HL-60 (cell line): ENCODE results near the gene TMEM130.

Experiments
- DNase-seq, 2 experiments: peaks; one replicate each; pipeline ENCODE4 v3.0.0-alpha.2; 2010 to 2020; ENCODE audit warnings: low read depth in 1 of 2, low spot score in 1 of 2
- H3K27ac ChIP-seq: fragments of 250-450 bp; sonication (Bioruptor Pico); replicated peaks from 2 replicates; pipeline ENCODE4 v1.5.1; 2020; ENCODE audit warnings: mild to moderate bottlenecking, moderate library complexity
- H3K27me3 ChIP-seq: fragments of 250-450 bp; sonication (Bioruptor Pico); 2 replicates; pipeline ENCODE4 v1.5.1; 2021; ENCODE audit warnings: mild to moderate bottlenecking, moderate library complexity; ENCODE audit not compliant: insufficient read depth, poor library complexity, severe bottlenecking
- H3K4me3 ChIP-seq: replicated peaks from 2 replicates; pipeline ENCODE4 v1.5.1; 2011; ENCODE audit warnings: mild to moderate bottlenecking, control low read depth, low read length; ENCODE audit not compliant: insufficient read depth
- GABPA ChIP-seq: IDR thresholded peaks from 2 replicates; pipeline ENCODE4 v1.6.1; 2012; ENCODE audit warnings: low read depth
- POLR2AphosphoS5 ChIP-seq: IDR thresholded peaks from 2 replicates; pipeline ENCODE4 v1.6.1; 2012; ENCODE audit warnings: low read depth
- SPI1 ChIP-seq: IDR thresholded peaks from 2 replicates; pipeline ENCODE4 v1.6.1; 2012; ENCODE audit warnings: low read depth, mild to moderate bottlenecking, borderline replicate concordance
- TF ChIP-seq, protein P1 (sequence below): IDR thresholded peaks from one replicate; pipeline ENCODE4 v1.5.1; 2011; ENCODE audit warnings: low read length, control low read depth, inconsistent platforms; ENCODE audit not compliant: insufficient read depth
- TF ChIP-seq, protein P2 (sequence below): IDR thresholded peaks from 2 replicates; pipeline ENCODE4 v1.6.1; 2012; ENCODE audit warnings: low read depth; ENCODE audit not compliant: insufficient replicate concordance

The TMEM130 gene

DNA sequence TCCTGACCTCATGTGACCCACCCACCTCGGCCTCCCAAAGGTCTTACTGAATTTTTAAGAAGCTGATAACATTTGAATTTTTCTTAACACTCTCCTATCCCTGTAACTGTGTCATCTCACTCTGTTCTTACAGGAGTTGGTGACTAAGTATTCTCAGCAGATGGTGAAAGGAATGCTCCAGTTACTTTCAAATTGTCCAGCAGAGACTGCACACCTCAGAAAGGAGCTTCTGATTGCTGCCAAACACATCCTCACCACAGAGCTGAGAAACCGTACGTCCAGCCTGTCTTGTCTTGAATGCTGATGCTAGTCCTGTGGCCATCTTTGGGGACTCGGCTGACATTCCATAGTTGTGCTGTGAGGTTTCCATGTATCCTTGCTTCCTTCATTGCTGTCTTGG, 33.4 kb upstream of the TMEM130 start:
- Histone ChIP-seq H3K4me3 (no peak overlapping the region), H3K27ac (no peak overlapping the region), H3K27me3 (no peaks in the 10 kb centered on the region)
- TF ChIP-seq, protein P1, sequence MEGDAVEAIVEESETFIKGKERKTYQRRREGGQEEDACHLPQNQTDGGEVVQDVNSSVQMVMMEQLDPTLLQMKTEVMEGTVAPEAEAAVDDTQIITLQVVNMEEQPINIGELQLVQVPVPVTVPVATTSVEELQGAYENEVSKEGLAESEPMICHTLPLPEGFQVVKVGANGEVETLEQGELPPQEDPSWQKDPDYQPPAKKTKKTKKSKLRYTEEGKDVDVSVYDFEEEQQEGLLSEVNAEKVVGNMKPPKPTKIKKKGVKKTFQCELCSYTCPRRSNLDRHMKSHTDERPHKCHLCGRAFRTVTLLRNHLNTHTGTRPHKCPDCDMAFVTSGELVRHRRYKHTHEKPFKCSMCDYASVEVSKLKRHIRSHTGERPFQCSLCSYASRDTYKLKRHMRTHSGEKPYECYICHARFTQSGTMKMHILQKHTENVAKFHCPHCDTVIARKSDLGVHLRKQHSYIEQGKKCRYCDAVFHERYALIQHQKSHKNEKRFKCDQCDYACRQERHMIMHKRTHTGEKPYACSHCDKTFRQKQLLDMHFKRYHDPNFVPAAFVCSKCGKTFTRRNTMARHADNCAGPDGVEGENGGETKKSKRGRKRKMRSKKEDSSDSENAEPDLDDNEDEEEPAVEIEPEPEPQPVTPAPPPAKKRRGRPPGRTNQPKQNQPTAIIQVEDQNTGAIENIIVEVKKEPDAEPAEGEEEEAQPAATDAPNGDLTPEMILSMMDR: no peak
- TF ChIP-seq GABPA (no peak), SPI1 (no peak), POLR2AphosphoS5 (no peak)
- no peak for DNase-seq

DNA sequence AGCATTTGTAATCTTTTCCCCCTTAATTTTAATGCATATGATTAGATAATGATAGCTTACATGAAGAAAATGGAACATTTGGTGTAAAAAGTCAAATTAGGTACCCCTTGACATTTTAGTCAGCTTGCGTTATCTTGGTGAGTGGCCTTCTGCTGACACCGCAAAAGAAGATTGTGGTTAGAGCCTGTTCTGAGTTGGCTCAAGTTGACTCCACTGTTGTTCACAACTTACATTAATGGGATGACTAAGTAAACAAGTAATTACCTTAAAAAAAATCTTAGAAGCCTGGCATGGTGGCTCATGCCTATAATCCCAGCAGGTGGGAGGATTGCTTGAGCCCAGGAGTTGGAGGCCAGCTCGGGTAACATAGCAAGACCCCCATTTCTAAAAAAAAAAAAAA, 32.7 kb upstream of the TMEM130 start:
- TF ChIP-seq, protein P1: no peak
- TF ChIP-seq POLR2AphosphoS5 (no peak), GABPA (no peak)
- TF ChIP-seq, protein P2, sequence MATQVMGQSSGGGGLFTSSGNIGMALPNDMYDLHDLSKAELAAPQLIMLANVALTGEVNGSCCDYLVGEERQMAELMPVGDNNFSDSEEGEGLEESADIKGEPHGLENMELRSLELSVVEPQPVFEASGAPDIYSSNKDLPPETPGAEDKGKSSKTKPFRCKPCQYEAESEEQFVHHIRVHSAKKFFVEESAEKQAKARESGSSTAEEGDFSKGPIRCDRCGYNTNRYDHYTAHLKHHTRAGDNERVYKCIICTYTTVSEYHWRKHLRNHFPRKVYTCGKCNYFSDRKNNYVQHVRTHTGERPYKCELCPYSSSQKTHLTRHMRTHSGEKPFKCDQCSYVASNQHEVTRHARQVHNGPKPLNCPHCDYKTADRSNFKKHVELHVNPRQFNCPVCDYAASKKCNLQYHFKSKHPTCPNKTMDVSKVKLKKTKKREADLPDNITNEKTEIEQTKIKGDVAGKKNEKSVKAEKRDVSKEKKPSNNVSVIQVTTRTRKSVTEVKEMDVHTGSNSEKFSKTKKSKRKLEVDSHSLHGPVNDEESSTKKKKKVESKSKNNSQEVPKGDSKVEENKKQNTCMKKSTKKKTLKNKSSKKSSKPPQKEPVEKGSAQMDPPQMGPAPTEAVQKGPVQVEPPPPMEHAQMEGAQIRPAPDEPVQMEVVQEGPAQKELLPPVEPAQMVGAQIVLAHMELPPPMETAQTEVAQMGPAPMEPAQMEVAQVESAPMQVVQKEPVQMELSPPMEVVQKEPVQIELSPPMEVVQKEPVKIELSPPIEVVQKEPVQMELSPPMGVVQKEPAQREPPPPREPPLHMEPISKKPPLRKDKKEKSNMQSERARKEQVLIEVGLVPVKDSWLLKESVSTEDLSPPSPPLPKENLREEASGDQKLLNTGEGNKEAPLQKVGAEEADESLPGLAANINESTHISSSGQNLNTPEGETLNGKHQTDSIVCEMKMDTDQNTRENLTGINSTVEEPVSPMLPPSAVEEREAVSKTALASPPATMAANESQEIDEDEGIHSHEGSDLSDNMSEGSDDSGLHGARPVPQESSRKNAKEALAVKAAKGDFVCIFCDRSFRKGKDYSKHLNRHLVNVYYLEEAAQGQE: no peak

DNA sequence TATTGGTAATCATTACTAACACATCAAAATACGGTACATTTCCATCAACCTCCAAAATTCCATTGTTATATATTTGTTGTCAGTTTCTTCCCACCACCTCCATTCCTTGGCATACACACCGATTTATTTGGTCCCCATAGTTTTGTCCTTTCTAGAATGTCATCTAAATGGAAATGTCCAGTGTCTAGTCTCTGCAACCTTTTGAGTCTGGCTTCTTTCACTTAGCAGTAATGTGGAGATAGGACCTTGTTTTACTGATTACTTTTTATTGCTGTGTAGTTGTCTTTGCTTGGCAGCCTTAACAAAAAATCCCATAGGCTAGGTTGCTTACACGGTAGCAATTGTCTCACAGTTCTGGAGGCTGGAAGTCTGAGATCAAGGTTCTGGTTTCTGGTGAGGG, 31.0 kb upstream of the TMEM130 start:
- no peak for TF ChIP-seq SPI1
- TF ChIP-seq, protein P2: no peak
- TF ChIP-seq POLR2AphosphoS5: no peak
- TF ChIP-seq GABPA: no peak
- TF ChIP-seq, protein P1: no peak
- no peaks in the 10 kb centered on the region for H3K27me3 ChIP-seq
- H3K4me3 ChIP-seq: no peak overlapping the region
- no peak overlapping the region for H3K27ac ChIP-seq
- no peak for DNase-seq

More for the DNA sequence above, 32.7 kb upstream of the TMEM130 start:
- H3K27ac ChIP-seq: no peak overlapping the region
- no peak overlapping the region for H3K4me3 ChIP-seq
- DNase-seq: no peak
- no peaks in the 10 kb centered on the region for H3K27me3 ChIP-seq

DNA sequence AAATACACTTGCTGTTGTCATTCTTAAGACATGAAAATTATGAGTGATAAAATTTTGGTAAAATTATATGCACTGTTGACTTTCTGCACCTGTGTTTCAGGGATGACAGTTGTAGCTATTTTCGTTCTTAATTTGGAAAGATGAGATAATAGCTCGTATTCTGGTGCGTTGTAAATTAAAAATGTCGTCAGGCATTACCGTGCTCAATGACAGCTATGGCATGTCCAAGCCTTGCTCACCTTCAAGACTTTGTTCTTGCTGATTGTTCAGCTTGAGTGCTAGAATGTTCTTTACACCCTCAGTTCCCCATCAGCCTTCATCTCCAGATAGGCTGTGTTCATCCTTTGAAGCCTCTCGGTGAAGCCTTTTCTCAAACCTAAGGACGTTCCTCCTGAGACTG, 30.0 kb upstream of the TMEM130 start:
- H3K27ac ChIP-seq: no peak overlapping the region
- H3K27me3 ChIP-seq: no peaks in the 10 kb centered on the region
- no peak overlapping the region for H3K4me3 ChIP-seq
- no peak for DNase-seq
- TF ChIP-seq SPI1 (no peak), POLR2AphosphoS5 (no peak), GABPA (no peak)
- TF ChIP-seq, protein P2: no peak
- TF ChIP-seq, protein P1: no peak
